HG03280 (cell line): ENCODE results near the gene SLC6A9.

ENCODE experiments used
- ATAC-seq: cut with Tn5 transposase; IDR thresholded peaks from one replicate; pipeline ENCODE4 v1.9.1; 2021; ENCODE audit warnings: mild to moderate bottlenecking, moderate library complexity; ENCODE audit not compliant: unreplicated experiment

Gene SLC6A9

DNA sequence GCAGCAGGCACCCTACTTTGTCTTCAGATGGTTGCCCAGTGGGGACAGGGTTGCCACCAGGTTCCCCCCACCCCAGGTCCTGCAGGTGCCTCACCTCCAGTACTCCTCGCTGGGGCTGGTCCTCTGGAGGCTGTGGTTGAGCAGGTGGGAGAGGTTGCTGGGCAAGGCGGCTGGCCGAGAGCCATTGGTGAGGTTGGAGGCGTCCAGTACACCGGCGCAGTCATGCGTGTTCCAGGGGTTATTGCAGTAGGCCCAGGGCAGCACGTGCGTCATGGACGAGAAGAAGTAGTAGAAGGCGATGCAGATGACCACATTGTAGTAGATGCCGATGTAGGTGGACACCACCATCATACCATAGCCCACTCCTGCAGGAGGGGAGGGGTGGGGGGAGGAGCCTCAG lies 23.0 kb downstream of the SLC6A9 start:
- ATAC-seq = no peak

DNA sequence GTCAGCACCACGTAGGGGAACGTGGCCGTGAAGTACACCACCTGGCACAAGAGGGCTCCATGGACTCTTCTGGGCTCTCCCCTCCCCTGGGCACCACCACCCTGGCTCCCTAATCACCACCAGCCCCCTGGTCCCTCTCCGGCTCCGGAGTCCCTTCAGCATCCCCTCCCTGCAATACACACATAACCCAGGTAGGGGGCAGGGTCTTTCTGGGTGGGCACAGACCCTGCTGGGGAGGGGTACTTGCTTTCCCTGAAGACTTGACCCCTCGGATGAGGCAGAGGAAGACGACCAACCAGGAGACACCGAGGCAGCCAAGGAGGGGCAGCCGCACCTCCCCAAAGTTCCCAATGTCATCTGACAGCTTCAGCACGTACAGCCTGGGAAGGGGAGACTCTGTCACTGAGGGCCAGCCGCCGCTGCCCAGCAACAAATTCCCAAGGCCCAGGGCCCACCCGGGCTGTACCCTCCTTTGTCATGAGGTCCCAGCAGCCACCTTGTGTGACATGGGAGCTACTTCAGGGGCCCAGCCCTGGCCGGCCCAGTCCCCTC lies 28.6 kb downstream of the SLC6A9 start:
- ATAC-seq = no peak

DNA sequence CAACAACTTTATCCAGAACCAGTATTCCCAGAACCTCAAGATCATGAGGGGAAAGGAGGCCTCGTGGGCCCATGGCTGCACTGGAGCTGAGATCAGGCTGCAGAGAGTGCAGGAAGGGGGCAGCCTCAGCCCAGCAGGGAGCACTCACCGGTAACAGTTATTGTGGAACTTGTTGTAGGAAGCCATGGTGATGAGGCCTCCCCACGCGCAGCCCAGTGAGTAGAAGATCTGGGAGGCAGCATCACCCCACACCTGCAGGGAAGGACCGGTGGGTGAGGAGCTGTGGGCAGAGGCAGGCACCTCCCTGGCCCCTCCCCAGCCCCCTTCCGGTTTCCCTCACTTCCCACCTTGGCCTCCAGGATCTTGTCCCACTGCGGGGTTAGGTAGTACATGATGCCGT lies 29.1 kb downstream of the SLC6A9 start:
- ATAC-seq = no peak

DNA sequence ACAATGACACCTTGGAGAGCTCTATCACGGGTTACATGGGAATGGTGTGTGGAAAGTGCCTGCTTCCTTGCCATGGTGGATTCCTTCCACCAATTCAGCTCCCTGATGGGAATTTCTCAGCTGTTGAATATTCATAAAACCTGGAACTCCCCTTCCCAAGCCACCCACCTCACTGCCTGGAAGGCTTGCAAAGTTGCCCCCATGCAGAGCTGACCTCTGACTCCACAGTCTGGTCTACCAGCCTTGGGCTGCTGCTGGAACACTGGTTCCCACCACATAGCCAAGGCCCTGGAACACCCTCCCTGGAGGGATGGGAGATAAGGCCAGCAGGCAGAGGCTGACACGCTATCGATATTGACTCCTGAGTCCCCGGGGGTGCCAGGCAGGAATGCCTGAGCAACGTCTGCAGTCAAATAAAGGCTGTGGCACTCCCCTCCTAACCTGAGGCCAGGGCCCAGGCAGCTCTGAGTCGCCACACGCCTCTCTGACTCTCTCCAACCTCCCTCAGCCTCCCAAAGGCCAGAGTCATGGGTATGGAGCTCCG lies 31.1 kb downstream of the SLC6A9 start:
- ATAC-seq = no peak

DNA sequence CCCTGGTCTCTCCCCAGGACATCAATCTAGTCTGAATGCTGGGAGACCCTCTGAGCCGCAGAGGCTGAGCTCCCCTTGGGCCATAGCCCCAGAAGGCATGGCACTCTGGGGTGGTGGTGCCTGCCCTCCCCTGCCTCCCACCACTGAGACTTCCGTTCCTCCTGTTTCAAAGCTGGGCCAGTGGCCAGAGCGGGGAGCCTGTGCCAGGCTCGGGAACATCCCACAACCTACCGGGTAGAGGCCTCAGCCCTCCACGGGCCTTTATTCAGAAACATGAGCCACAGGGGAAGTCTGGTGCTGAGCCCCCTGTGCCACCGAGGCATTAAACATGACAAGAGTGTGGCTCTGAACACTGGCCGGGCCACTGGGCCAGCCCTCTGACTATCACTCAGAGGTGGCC lies 31.8 kb downstream of the SLC6A9 start:
- ATAC-seq = no peak

DNA sequence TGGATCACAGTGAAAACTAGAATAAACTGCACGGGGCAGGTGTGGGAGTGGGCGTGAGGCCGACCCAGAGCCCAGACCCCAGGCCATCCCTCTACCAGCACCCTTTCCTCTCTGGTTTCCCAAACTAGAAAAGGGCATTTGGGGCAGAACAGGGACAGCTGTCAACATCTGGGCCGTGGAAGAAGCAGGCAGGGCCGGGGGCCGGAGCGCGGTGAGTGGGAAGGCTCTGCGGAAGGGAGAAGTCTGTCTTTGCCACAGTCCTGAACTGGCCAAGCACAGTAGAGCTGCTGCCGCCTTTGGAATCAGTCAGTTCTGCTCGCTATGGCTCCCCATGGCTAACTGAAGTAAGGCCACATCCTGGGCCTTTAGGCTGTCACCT lies 33.3 kb downstream of the SLC6A9 start:
- ATAC-seq = no peak

DNA sequence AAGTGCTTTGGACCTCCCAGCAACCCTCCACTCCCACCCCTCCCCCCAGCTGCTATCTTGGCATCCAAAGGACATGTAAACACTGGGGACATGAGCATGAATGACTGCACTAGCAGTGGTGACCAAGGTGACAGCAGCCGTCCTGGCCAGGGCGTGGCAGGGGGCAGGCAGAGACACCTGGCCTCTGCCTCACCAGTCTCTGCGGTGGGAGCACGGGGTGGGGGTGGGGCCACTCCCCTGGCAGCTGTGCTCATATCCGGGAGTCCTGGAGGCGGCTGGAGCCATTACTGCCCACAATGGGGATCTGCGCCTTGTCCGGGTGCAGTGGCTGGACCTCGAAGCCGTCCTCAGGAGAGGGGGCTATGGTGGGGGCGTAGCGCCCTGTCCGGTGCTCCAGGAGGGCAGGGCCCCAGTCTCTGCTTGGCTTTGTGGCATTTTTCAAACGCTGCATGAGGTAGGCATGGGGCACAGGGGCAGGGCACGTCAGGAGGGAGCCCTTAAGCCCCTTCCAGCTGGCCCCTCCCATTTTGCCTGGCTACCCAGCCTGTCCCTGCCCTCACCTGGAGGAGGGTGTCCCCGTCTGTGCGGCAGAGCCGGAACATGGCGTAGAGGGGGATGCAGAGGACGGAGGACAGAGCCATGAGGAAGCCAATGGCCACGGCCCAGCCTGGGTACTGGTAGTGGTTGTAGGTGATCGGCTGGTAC lies 33.8 kb downstream of the SLC6A9 start:
- no peak for ATAC-seq

DNA sequence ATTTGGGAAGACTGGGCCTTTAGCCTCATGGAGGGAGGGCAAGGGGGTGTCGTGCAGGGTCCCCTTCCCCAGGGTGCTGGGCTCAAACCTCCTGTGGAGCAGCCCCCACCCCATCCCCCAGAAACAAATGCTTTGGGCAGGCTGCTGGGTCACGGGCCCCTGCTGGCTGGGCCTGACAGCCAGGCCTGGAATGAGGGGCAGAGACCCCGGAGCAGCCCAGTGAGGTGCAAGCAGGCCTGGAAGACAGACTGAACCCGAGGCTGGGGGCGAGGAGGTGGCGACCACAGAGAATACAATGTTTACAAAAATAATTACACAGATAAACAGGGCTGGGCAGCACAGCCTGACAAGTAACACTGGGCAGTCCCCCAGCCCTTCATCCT lies 34.5 kb downstream of the SLC6A9 start:
- no peak for ATAC-seq

DNA sequence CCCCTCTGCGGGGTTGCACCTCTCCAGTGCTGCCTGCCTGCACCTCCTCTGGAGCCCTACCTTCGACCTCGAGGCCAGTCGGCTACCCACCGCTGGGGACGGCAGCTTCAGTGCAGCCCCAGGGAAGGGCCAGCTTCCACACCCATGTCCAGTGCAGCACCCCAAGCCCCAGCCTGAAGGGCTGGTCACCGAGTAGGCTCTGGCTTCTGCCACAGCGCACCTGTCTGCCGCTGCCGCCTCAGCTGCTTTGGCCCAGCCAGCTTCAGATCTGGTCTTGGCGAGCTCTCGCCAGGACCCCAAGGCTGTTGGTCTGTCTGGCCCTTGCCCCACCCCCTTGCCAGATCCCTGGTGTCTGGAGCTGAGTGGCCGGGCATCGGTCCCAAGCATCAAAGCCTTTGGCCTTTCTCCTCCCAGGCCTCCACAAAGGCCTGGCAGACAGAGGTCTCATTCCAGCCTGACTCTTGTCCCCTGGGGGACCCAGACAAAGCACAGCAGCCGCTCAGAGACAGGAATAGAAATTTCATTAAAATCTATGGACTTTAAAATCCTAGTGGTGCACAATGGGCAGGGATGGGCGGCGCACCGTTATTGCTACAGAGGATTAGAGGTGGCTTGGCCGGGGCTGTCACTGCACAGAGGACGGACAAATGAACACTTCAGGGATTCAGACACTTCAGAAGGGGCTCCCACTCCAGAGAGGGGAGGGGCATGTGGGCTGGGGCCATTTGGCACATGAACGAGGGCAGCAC lies 35.1 kb downstream of the SLC6A9 start:
- ATAC-seq = no peak

DNA sequence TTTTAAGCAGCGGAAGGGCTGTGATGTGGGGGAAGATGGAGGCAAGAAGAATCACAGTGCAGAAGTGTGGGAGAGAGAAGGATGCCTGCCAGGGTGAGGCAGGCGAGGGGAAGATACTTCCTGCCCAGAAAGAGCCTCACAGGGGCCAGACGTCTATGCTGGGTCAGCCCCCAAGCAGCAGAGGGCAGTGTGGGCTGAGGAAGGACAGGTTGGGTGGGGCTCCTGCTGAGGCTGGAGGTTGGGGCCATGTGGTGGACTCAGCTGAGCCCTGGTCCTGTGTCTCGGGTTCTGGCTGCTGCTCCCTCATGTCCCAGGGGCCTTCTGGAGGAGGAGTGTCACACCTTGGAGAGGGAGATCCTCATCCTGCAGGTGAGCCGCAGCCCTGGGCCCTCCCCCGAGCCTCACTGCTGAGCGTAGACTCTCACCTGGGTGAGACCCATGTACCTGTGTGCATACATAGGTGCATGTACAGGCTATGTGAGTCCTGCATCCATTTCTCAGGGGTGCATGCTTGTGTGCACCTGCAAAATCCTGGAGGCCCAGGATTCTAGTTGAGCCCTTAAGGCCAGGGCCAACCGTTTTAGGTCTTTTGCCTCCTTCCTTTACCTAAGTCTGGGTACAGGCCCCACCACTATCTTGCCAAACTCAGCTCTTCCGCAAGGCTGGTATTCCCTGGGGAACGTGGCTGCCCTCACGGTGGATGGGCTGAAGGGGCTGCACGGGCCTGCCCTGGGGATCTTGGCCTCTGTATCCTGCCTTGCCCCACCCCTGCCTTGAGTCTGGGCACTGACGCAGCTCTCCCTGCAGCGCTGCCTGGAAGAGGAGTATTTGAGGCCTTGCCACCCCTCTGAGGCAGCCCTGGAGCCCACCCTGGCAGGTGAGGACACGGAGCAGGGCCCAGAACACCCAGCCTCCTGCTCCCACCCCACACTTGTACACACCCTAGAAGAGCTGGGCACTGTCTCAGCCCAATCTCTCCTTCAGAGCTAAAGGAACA lies 36.2 kb downstream of the SLC6A9 start:
- no peak for ATAC-seq

DNA sequence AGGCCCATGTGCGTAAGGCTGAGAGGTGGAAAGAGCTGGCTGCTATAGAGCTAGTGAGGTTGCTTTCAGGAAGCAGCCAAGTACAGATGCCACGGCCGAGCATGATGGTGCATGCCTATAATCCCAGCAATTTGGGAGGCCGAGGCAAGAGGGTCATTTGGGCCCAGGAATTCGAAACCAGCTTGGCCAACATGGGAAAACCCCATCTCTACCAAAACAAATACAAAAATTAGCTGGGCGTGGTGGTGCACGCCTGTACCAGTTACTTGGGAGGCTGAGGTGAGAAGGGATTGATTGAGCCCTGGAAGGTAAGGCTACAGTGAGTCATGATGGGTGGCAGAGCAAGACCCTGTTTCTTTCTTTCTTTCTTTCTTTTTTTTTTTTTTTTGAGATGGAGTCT lies 37.2 kb downstream of the SLC6A9 start:
- ATAC-seq = no peak

DNA sequence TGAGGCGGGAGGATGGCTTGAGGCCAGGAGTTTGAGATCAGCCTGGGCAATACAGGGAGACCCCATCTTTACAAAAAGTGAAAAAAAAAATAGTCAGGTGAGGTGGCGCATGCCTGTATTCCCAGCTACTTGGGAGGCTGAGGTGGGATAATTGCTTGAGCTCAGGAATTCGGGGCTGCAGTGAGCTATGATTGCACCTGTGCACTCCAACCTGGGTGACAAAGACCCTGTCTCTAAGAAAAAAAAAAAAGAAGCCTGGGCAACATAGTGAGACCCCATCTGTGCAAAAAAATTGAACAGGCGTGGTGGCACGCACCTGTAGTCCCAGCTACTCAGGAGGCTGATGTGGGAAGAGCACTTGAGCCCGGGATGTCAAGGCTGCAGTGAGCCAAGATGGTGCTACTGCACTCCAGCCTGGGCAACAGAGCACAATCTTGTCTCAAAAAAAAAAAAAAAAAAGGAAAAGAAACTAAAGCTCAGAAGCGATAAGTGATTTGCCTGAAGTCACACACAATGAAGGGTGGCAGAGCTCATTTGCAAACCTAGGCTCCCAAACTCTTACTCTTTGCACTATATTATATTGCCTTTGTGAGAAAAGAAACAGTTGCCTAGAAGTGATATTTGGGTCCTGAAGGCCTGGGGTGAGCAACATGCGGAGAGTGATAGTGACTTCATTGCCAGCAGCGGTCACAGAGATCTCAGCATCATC lies 37.9 kb downstream of the SLC6A9 start:
- ATAC-seq = no peak

DNA sequence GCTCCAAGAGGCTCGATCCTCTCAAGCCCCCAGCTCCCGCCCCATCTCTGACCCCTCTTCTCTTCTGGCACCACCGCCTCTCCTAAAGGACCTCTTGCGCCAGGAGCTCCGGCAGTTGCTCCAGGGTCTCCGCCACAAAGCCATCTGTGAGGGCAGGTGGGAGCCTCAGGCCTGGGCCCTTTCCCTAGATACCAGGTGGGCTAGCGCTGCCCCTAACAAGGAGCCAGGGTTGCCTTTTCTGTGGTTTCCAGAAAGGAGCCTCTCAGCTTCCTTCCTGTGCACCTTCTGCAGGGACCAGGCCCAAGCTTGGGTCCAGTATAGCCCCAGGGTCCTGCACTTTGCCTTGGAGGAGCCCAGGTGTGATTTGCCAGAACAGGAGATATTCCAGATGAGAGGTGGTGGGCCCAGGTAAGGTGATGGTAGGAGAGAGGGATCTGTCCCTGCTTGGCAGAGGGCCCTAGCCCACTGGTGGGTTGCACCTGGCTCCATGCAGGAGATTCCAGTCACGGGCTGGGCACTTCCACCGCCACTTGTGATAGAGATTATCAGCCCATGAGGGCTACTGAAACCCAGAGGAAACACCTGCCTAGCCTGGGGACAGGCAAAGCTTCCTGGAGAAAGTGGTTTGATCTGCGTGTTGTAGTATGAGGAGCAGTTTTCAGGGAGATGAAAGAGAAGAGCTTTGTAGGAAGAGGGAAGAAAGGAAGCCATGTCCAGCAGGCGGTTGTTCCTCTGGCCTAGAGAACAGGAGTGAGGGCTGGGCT lies 38.8 kb downstream of the SLC6A9 start:
- ATAC-seq = no peak

DNA sequence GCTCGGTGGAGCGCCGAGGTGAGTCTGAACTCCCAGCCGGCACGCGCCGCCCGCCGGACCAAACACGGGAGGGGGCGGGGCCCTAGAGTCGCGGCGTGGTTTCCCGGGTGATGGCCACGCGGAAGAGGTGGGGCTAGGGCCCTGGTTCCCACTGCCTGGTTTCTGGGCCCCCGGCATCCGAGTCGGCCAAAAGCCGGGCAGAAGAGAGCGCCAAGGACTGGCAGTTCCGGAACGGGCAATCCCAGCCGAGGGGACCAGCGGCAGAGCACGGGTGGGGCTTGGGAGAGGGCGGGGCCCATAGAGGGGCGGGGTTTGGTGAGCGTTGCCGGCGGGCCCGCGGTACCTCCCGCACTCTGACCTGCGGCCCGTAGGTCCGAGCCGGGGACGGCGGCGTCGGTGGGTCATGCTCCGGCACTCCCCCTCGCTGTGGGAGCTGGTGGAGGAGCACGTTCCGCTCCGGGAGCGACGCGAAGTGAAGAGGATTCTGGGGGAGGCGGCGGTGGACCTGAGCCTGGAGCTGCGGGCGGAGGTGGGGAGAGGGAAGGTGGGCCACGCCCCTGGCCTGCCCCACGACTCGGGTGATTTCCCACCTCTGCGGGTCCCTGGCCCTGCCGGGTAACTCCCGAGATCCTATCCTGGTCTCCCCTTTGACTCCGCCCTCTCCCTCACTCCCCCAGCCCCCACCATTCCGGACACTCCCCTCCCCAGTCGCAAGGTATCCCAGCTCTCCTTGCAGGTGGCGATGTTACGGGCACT lies 39.6 kb downstream of the SLC6A9 start, which contains the start of gene CCDC24:
CCDC24 (plus strand) TSS at position 124 of the 756 bp plus-strand sequence; CDS start at position 404, 280 bp downstream.
- peak; percentile 79 for ATAC-seq

DNA sequence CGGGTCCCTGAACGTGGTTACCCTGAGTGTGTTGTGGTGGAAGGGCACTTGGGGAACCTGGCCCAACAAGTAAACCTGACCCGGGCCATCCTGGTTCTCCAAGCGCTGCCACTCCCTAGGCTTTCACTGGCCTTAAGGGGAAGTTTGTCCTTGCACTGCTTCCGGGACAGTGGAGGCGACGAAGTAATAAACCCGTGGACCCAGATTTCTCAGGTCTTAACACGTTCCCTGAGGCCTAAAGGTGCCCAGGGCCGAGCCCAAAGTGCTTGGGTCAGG lies 40.1 kb downstream of the SLC6A9 start:
- peak; percentile 1 for ATAC-seq

DNA sequence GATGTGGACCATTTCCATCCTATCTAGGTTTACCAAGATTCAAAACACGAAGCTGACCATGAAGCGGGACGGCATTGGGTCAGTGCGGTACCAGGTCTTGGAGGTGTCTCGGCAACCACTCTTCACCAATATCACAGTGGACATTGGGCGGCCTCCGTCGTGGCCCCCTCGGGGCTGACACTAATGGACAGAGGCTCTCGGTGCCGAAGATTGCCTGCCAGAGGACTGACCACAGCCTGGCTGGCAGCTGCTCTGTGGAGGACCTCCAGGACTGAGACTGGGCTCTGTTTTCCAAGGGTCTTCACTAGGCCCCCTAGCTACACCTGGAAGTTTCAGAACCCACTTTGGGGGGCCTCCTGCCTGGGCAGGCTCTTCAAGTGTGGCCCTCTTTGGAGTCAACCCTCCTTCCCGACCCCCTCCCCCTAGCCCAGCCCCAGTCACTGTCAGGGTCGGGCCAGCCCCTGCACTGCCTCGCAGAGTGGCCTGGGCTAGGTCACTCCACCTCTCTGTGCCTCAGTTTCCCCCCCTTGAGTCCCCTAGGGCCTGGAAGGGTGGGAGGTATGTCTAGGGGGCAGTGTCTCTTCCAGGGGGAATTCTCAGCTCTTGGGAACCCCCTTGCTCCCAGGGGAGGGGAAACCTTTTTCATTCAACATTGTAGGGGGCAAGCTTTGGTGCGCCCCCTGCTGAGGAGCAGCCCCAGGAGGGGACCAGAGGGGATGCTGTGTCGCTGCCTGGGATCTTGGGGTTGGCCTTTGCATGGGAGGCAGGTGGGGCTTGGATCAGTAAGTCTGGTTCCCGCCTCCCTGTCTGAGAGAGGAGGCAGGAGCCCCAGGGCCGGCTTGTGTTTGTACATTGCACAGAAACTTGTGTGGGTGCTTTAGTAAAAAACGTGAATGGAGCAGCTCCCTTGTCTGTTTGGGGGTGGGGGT lies 40.7 kb downstream of the SLC6A9 start:
- ATAC-seq = no peak

DNA sequence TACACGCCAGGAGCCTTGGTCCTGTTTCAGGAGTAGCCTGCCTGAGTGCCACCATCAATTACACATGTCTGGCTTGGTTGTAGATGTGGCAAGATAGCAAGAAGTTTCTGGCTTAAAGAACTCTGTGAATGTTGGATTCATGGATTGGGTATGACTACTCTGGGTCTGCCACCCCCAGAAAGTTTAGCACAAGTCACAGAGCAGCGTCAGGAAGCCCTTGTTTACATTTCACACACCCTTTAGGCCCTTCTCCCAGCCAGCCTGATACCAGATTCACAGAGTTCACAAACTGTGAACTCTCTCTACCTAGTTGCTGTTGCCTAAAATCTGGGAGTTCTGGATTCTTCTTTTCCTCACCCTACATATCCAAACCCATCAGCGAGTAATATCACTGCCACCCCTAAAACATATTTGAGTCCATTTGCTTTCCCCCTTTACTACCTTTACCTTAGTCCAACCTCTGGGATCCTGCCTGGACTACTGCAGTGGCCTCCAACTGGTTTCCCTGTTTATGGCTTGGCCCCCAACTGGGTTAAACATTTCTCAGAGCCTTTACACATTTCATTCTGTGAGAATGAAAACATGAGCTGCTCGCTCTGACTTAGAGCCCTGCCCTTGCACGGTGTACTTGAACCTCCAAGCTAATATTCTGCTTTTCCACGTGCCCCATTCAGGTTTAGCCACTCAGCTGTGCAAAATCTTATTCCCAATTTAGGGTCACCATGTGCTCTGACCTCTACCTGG lies 43.9 kb downstream of the SLC6A9 start:
- ATAC-seq = no peak
